OCI-LY7 (cell line): ENCODE measurements around the gene ZNF519. TPM values are rescaled to one million over a fixed set of nuclear protein-coding genes. Genes with fewer than 3 reads are reported as not detected.
"Not testable (repeated sequence)": the region's sequence is repeated elsewhere in the genome, so short reads cannot be mapped to it uniquely, and the experiment has no call there.

ENCODE experiments used
- Bru-seq: library from RNA; stranded (reverse); fragments of 400-500 nt; gene quantifications from one replicate; lab custom pipeline; 2021; lab: Mats Ljungman, UMichigan
- BruChase-seq, 2 experiments: library from RNA; stranded (reverse); fragments of 400-500 nt; gene quantifications; one replicate each; lab custom pipeline; 2021; lab: Mats Ljungman, UMichigan
- BruUV-seq: library from RNA; stranded (reverse); fragments of 400-500 nt; replicated peaks from 2 replicates; lab custom pipeline; 2021; lab: Mats Ljungman, UMichigan
- CTCF ChIA-PET: fragments of 300-600 bp; sonication (Branson Sonifier 250); formaldehyde crosslinking; loops from one replicate; lab custom pipeline; 2022; ENCODE audit warnings: antibody characterized with exemption; ENCODE audit not compliant: unreplicated experiment; lab: Charles Lee
- POLR2A ChIA-PET: fragments of 300-600 bp; sonication (Branson Sonifier 250); formaldehyde crosslinking; loops from one replicate; lab custom pipeline; 2022; ENCODE audit warnings: antibody characterized with exemption; lab: Charles Lee
- DNase-seq: peaks from one replicate; pipeline ENCODE4 v3.0.0-alpha.2; 2015; ENCODE audit warnings: low spot score
- H2AFZ ChIP-seq: fragments of 200-600 bp; sonication (generic), shearing (Covaris generic); 2 replicates; pipeline ENCODE4 v1.6.1; 2014; ENCODE audit warnings: mild to moderate bottlenecking, antibody characterized with exemption, low read length, moderate library complexity
- H3K27ac ChIP-seq: fragments of 200-600 bp; sonication (generic); 2 replicates; pipeline ENCODE4 v1.5.1; 2014; ENCODE audit warnings: mixed run types, low read depth, mild to moderate bottlenecking, moderate library complexity, low read length, inconsistent platforms; ENCODE audit not compliant: poor library complexity, severe bottlenecking
- H3K36me3 ChIP-seq: fragments of 200-600 bp; sonication (generic); 2 replicates; pipeline ENCODE4 v1.6.1; 2014; ENCODE audit warnings: mild to moderate bottlenecking, antibody characterized with exemption, low read length, moderate library complexity, mixed read lengths; ENCODE audit not compliant: insufficient read depth
- H3K4me1 ChIP-seq: fragments of 200-600 bp; sonication (generic); 2 replicates; pipeline ENCODE4 v1.5.1; 2014; ENCODE audit warnings: mild to moderate bottlenecking, low read length; ENCODE audit not compliant: insufficient read depth, poor library complexity, severe bottlenecking
- H3K4me2 ChIP-seq: fragments of 200-600 bp; sonication (generic); 2 replicates; pipeline ENCODE4 v1.6.1; 2014; ENCODE audit warnings: mild to moderate bottlenecking, low read length
- H3K4me3 ChIP-seq: fragments of 200-600 bp; sonication (generic); 2 replicates; pipeline ENCODE4 v1.5.1; 2014; ENCODE audit warnings: mild to moderate bottlenecking, low read depth, low read length; ENCODE audit not compliant: poor library complexity, severe bottlenecking
- H3K79me2 ChIP-seq: fragments of 200-600 bp; sonication (generic); 2 replicates; pipeline ENCODE4 v1.6.1; 2016; ENCODE audit warnings: low read depth, mild to moderate bottlenecking, low read length, moderate library complexity, mixed read lengths; ENCODE audit not compliant: insufficient read depth
- H3K9me2 ChIP-seq: fragments of 200-600 bp; sonication (generic); 2 replicates; pipeline ENCODE4 v1.6.1; 2016; ENCODE audit warnings: mild to moderate bottlenecking, low read length, mixed read lengths; ENCODE audit not compliant: insufficient read depth
- H3K9me3 ChIP-seq: fragments of 200-600 bp; sonication (generic); 2 replicates; pipeline ENCODE4 v1.6.1; 2014; ENCODE audit warnings: mild to moderate bottlenecking, mixed run types, low read length, mixed read lengths
- H4K20me1 ChIP-seq: fragments of 200-600 bp; sonication (generic); 2 replicates; pipeline ENCODE4 v1.6.1; 2014; ENCODE audit warnings: mild to moderate bottlenecking, antibody characterized with exemption, low read length, moderate library complexity, mixed read lengths; ENCODE audit not compliant: insufficient read depth
- CTCF ChIP-seq: fragments of 200-600 bp; sonication (generic); conservative IDR thresholded peaks from 2 replicates; pipeline ENCODE4 v1.5.1; 2014; ENCODE audit warnings: mild to moderate bottlenecking, antibody characterized with exemption, low read length, moderate library complexity, mixed read lengths
- EZH2phosphoT487 ChIP-seq: fragments of 200-600 bp; sonication (generic); IDR thresholded peaks from 2 replicates; pipeline ENCODE4 v1.6.1; 2018; ENCODE audit warnings: low read depth, borderline replicate concordance, mild to moderate bottlenecking, mixed run types, antibody characterized with exemption, low read length, moderate library complexity, mixed read lengths
- intact Hi-C: fragments of 100-400 bp; cut with micrococcal nuclease; formaldehyde crosslinking; loops from one replicate; pipeline ENCODE4 v1.10.0; 2022; ENCODE audit not compliant: unreplicated experiment
- long read RNA-seq: library from polyadenylated mRNA; stranded (forward); transcript quantifications from one replicate; pipeline ENCODE4 v2.0.0, GENCODE V29; 2022
- total RNA-seq, 2 experiments: library from RNA; depleted of rRNA in 1 of 2; stranded (reverse); fragments of >200 nt in 1 of 2; shearing (Covaris generic) in 1 of 2; gene quantifications; 2 replicates each; pipeline ENCODE4 v1.2.3, GENCODE V29; 2014 to 2022

Gene ZNF519
- total RNA-seq (2014; rRNA removed; shearing (Covaris generic)) (47.0 and 57.6 TPM in 2 replicates), total RNA-seq (2022) (52.7 and 64.4 TPM in 2 replicates), Bru-seq, nascent RNA (percentile 90 among the genes with signal in this experiment), BruChase-seq, experiment 1, labeled RNA remaining after a 6-hour chase (percentile 91 among the genes with signal in this experiment), BruChase-seq, experiment 2, labeled RNA remaining after a 2-hour chase (percentile 96 among the genes with signal in this experiment)
- long read RNA-seq, full-length matches to known transcripts: 21 of 32 reads
- long read RNA-seq, partial matches to known transcripts: 5 of 32 reads
- long read RNA-seq, other reads (novel, unspliced or antisense): 6 of 32 reads

- H3K9me3 ChIP-seq, H4K20me1 ChIP-seq, CTCF ChIA-PET, H3K4me1 ChIP-seq, BruUV-seq, intact Hi-C loops, POLR2A ChIA-PET, H3K9me2 ChIP-seq: not testable (repeated sequence)
- Histone ChIP-seq H3K27ac (peak within 1 kb of the TSS; percentile 51), H3K4me2 (peak within 1 kb of the TSS; percentile 85), H3K4me3 (peak within 1 kb of the TSS; percentile 83), H3K79me2 (peaks cover 42% of the 10 kb centered on the region), H3K36me3 (peaks cover 13% of the 10 kb centered on the region), H2AFZ (peak within 1 kb of the TSS; percentile 86)
- peak; percentile 96 for DNase-seq
Observed at GRCh38 chr18:14132271-14132700, at the start of gene ZNF519. Gene ZNF519, minus strand, starts transcription at chr18:14132435. Its CDS starts 158 bp downstream, at chr18:14132277.

DNA sequence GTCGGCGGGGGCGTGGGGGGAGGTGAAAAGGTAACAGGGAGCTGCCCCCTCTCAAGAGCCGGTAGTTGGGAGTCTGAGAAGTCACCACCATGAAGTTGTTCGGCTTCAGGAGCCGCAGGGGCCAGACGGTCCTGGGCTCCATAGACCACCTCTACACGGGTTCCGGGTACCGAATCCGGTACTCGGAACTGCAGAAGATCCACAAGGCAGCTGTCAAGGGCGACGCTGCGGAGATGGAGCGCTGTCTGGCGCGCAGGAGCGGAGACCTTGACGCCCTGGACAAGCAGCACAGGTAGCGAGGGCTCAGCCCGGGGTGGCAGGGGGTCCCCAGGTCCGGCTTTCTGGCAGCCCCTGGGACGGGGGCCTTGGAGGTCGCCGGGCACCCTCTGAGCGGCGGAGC, 47.1 kb upstream of the ZNF519 start:
- no peak for TF ChIP-seq CTCF
- no peak for TF ChIP-seq EZH2phosphoT487
- no peaks in the 10 kb centered on the region for H4K20me1 ChIP-seq
- no peaks in the 10 kb centered on the region for H3K9me2 ChIP-seq
- peak overlapping the region; percentile 68 for H2AFZ ChIP-seq
- peak; percentile 40 for DNase-seq
- ChIA-PET CTCF (no interaction called here), POLR2A (no interaction called here)
- peak overlapping the region; percentile 76 for H3K4me2 ChIP-seq
- H3K36me3 ChIP-seq: no peaks in the 10 kb centered on the region
- TSS peak; percentile 62 for BruUV-seq
- H3K27ac ChIP-seq: peak overlapping the region; percentile 43
- intact Hi-C loops: loop anchor here (10.0 kb wide), 1 partner anchor 365 kb away; no protein-coding TSS in a partner anchor
- no peaks in the 10 kb centered on the region for H3K9me3 ChIP-seq
- H3K4me3 ChIP-seq: peak overlapping the region; percentile 72
- H3K4me1 ChIP-seq: no peaks in the 10 kb centered on the region
- H3K79me2 ChIP-seq: no peaks in the 10 kb centered on the region

DNA sequence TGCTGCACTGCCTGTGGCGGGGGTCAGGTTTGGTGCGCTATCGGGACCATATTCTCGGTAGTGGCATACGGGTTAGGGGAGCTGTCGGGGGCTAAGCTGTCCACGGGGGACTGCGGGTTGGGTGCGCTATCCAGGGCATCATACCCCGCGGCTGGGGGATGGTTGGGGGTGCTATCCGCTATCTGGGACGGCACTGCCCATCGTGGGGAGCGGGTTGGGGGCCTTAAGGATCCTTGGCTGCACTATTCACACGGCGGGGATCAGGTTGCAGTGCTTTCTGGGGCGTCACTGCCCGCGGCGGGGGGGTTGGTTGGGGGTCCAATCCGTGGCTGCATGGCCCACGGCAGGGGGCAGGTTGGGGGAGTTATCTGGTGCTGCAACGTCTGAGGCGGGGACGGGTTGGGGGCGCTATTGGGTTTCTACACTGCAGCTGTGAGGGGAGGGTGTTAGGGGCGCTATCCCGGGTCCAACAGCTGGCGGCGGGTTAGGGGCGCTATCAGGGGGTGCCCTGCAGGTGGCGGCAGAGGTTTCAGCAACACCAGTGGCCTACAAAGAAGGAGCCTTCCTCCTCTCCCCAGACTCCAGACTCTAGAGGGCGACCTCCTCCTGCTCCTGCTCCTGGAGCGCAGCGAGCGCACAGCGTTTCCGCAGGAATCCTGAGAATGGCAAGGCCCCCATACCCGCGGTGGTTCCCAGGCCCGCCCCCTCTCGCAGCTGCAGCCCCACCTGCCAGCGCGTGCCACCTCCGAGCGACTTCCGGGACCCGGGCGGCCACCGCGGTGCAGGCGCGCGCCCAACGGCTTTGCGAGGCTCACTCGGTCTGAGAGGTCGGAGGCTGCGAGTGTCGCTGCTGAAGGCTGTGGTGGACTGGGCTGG, 46.3 kb upstream of the ZNF519 start:
- H2AFZ ChIP-seq: peak overlapping the region; percentile 68
- H3K9me3 ChIP-seq, H3K79me2 ChIP-seq, H4K20me1 ChIP-seq, H3K36me3 ChIP-seq, H3K9me2 ChIP-seq, POLR2A ChIA-PET, H3K4me1 ChIP-seq, CTCF ChIA-PET, BruUV-seq: not testable (repeated sequence)
- TF ChIP-seq CTCF: peak; percentile 79
- intact Hi-C loops: loop anchor here (10.0 kb wide), 1 partner anchor 364 kb away; no protein-coding TSS in a partner anchor
- DNase-seq: peak; percentile 93
- peak overlapping the region; percentile 76 for H3K4me2 ChIP-seq
- H3K4me3 ChIP-seq: peak overlapping the region; percentile 72
- peak overlapping the region; percentile 43 for H3K27ac ChIP-seq

DNA sequence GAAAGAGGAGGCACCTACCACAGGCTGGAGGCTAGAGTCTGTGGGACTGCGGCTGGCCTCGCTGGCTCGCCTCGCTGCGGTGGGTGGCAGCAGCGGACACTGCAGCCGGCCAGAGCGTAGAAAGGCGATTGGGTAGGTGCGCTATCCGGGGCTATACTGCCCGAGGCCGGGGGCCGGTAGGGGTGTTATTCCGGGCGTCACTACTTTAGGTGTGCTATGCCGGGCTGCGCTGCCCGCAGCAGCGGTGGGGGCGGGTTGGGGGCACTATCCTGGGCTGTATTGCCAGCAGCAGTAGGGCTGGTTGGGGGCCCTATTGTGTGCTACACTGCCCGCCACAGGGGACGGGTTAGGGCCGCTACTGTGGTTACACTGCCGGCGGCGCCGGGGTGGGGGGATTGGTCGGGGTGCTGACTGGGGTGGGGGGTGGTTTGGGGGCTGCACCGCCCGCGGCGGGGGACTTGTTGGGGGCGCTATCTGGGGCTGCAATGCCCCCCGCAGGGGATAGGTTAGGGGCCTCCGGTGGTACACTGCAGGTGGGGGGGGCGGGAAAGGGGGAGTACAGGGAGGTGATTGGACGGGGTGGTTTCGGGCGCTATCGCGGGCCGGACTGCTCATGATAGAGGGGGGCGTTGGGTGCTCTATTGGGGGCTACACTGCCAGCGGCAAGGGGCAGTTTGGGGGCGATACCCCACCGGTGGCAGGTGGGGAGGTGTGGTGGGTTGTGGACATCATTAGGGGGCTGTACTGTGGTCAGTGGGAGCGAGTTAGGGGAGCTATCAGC, 45.5 kb upstream of the ZNF519 start:
- H3K4me2 ChIP-seq, H3K4me3 ChIP-seq, H3K79me2 ChIP-seq, H4K20me1 ChIP-seq, H3K36me3 ChIP-seq, H2AFZ ChIP-seq, H3K27ac ChIP-seq, H3K9me2 ChIP-seq, H3K4me1 ChIP-seq, H3K9me3 ChIP-seq, BruUV-seq, DNase-seq, POLR2A ChIA-PET, CTCF ChIA-PET: not testable (repeated sequence)
- intact Hi-C loops: loop anchor here (10.0 kb wide), 1 partner anchor 363 kb away; no protein-coding TSS in a partner anchor
